Esophagus muscularis mucosa (tissue), 4 donors: Measurements from ENCODE around the gene POLD1.

ENCODE experiments used
- EP300 ChIP-seq: sonication (generic); formaldehyde crosslinking; IDR thresholded peaks from one replicate; pipeline ENCODE4 v1.6.1; 2017; ENCODE audit warnings: antibody characterized with exemption
- POLR2A ChIP-seq: fragments of 450-650 bp; IDR thresholded peaks from one replicate; pipeline ENCODE4 v1.6.1; 2017; ENCODE audit warnings: antibody characterized with exemption, moderate library complexity, mild to moderate bottlenecking, low read depth
- POLR2AphosphoS5 ChIP-seq, 2 donors: sonication (generic); formaldehyde crosslinking; IDR thresholded peaks; one replicate each; pipeline ENCODE4 v1.6.1; 2017; ENCODE audit warnings: antibody characterized with exemption in 2 of 2
- TF ChIP-seq, protein P1 (sequence below), 3 experiments: fragments of 200-600 bp in 2 of 3; fragments of 450-650 bp in 1 of 3; sonication (generic) in 2 of 3; IDR thresholded peaks; one replicate each; pipeline ENCODE4 v1.5.1; 2017 to 2019; ENCODE audit warnings: antibody characterized with exemption in 3 of 3, mild to moderate bottlenecking in 2 of 3, moderate library complexity in 1 of 3

- TF ChIP-seq, protein P1, sequence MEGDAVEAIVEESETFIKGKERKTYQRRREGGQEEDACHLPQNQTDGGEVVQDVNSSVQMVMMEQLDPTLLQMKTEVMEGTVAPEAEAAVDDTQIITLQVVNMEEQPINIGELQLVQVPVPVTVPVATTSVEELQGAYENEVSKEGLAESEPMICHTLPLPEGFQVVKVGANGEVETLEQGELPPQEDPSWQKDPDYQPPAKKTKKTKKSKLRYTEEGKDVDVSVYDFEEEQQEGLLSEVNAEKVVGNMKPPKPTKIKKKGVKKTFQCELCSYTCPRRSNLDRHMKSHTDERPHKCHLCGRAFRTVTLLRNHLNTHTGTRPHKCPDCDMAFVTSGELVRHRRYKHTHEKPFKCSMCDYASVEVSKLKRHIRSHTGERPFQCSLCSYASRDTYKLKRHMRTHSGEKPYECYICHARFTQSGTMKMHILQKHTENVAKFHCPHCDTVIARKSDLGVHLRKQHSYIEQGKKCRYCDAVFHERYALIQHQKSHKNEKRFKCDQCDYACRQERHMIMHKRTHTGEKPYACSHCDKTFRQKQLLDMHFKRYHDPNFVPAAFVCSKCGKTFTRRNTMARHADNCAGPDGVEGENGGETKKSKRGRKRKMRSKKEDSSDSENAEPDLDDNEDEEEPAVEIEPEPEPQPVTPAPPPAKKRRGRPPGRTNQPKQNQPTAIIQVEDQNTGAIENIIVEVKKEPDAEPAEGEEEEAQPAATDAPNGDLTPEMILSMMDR (IDR thresholded peaks at IDR 0.05): no peak
- TF ChIP-seq EP300 (no peak), POLR2A (no peak), POLR2AphosphoS5 (IDR thresholded peaks at IDR 0.05) (no peak)
Observed at GRCh38 chr19:50383001-50383851, 921 bp upstream of the POLD1 start.
